ES-I3 (cell line): ENCODE results near the gene RPUSD3.

Experiments used
- H3K36me3 ChIP-seq: 2 replicates; pipeline ENCODE4 v1.6.1; 2013; ENCODE audit warnings: mild to moderate bottlenecking, low read length, control low read depth, moderate library complexity; ENCODE audit not compliant: insufficient read depth
- H3K4me1 ChIP-seq: 2 replicates; pipeline ENCODE4 v1.6.1; 2013; ENCODE audit warnings: mild to moderate bottlenecking, control low read depth, low read length; ENCODE audit not compliant: insufficient read depth
- H3K9ac ChIP-seq: 2 replicates; pipeline ENCODE4 v1.6.1; 2013; ENCODE audit warnings: low read depth, mild to moderate bottlenecking, low read length, moderate library complexity
- H3K9me3 ChIP-seq: 2 replicates; pipeline ENCODE4 v1.6.1; 2013; ENCODE audit warnings: mild to moderate bottlenecking, low read length, moderate library complexity; ENCODE audit not compliant: control insufficient read depth, insufficient read depth

The RPUSD3 gene

DNA sequence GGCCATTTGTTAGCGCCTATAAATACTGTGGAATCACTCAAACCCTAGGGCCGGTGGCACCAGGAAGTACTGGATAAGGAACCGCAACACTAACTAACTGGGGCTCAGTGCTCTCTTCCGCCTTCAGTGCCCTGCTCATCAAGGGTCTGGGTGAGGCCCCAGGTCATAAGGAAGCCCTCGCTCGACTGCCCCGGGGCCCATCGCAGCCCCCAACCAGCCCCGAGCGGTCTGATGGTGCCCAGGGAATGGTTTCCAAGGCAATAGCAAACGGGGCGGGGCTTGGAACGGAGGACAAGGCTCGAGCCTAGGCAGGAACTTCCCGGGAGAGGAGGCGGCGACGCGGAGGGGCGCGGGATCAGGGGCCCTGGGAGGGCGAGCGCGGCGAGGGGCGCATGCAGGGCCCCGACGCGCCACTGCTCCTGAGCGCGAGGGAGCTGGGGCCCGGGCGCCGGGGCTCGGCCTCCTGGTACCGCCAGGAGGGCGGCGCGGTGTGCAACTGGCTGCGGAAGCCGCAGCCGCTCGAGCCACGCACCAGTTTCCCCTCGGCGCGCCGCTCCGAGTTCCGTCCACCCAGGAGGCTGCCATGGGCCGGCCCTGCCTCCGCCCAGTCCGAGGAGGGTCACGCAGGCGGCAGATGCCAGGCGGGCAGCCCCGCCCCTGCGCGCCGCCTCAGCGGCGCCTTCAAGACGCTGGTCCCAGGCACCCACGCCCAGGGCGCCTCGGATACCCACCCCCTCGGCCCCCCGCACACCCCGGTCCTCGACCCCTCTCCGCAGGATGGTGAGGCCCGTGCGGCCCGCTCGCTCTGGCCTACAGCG is 34.0 kb downstream of the RPUSD3 start, which contains the start of gene TTLL3:
Gene TTLL3 (plus strand): TSS at position 648 of the 818 bp plus-strand sequence. CDS start 400 bp downstream, outside the sequence.
- Histone ChIP-seq H3K9me3 (no peaks in the 10 kb centered on the region), H3K36me3 (peaks cover 12% of the 10 kb centered on the region), H3K4me1 (peaks cover 6% of the 10 kb centered on the region; the same call in 1 of the 2 replicates), H3K9ac (peak within 1 kb of the TSS; percentile 60)

DNA sequence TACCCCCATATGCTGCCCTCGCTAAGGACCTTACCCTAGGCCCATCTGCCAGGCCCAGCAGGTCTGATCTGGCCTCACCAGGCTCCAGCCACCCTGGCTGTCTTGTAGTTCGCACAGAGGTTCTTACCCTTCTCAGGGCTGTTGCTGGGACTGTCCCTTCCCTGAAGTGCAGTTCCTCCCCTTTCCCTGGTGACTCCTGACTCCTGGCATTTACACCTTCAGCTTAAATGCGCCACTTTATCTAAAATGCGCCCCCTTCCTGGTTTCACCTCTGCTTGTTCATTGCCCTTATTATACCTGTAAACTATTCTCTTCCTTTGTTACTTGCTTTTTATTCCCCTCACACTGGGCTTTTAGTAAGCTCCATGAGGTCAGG is 34.6 kb downstream of the RPUSD3 start:
- no peaks in the 10 kb centered on the region for H3K9me3 ChIP-seq
- peaks cover 18% of the 10 kb centered on the region for H3K36me3 ChIP-seq
- peaks cover 6% of the 10 kb centered on the region; the same call in 1 of the 2 replicates for H3K4me1 ChIP-seq
- peak overlapping the region; percentile 60; the same call in 1 of the 2 replicates for H3K9ac ChIP-seq

DNA sequence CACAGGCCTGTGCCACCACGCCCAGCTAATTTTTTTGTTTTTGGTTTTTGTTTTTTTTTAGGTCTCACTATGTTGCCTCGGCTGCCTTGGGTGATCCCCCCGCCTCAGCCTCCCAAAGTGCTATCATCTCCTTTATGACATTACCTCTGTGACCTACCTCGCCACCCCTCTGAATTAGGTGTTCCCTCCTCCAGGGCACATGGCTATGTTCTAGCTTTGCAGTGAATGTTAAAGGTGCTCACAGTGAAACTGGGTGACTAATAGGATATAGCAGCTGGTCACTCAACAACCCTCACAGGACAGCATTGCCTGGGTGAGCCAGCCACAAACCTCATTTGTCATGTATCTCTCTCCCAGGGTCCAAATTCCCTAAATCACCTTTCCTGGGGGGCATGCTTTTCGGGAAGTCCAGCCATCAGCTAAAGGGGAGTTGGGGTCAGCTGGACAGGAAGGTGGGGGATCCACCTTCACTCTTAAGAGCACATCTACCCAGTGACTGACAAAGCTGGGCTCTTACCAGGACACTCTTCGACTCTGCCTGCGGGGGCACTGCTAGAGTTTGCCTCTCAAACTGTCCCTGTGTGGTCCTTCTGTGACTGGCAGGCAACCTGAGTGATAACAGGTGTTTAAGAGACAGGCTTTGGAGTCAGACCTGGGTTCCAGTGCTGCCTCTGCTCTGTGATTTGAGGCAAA is 35.3 kb downstream of the RPUSD3 start:
- peaks cover 20% of the 10 kb centered on the region for H3K36me3 ChIP-seq
- no peak overlapping the region for H3K9ac ChIP-seq

DNA sequence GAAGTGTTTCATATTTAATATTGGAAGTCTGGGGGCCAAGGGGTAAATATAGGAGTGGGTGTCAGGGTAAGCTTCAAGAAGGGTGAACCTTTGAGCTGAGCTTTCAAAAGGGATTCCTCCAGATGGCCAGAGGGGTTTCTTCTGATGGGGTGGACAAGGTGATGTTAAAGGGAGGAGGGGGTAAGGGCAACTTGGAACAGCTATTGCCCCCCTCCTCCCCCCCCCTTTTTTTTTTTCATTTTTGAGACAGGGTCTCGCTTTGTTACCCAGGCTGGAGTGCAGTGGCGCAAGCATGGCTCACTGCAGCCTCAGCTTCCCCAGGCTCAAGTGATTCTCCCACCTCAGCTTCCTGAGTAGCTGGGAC is 35.8 kb downstream of the RPUSD3 start:
- Histone ChIP-seq H3K9ac (no peak overlapping the region), H3K36me3 (peaks cover 24% of the 10 kb centered on the region), H3K9me3 (no peaks in the 10 kb centered on the region), H3K4me1 (peaks cover 6% of the 10 kb centered on the region; the same call in 1 of the 2 replicates)

More for the DNA sequence above, 35.3 kb downstream of the RPUSD3 start:
- no peaks in the 10 kb centered on the region for H3K9me3 ChIP-seq
- H3K4me1 ChIP-seq: peaks cover 6% of the 10 kb centered on the region; the same call in 1 of the 2 replicates

DNA sequence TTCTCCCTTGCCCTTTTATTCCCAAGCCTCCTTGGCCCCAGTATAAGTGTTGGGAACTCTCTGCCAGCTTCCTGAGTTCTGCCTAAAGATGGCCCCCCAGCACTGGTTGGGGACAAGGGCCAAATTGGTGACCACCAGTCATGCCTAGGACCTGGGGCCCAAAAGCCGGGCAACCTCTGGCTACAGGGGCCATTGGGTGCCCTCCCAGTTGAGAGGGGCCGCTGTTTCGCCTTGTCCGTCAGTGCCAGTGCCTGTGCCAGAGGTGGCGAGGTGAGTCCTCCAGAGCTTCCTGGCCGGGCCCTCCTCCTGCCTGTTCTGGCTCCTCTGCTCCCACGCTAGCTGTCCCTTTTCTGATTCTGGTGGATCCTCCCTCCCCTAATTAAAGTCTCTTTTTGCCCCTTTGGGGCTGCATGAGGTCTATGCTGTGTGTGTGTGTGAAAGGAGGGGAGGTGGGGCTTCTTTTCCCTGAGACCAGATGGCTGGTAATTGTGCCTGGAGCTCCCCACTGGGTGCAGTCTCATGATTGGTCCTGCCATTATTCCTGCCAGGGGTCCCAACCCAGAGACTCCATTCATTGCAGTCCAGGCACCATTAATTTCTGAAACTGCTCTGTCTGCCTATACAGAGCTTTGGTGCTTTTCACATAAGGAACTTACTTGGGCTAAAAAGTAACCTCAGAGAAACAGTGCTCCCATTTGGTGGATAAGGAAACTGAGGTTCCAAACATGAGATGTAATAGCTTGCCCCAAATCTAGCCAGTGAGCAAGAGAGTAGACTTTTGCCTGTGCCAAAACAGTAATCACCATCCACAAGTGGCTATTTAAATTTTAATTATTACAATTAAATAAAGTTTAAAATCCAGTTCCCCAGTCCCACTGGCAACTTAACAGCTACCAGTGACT is 36.9 kb downstream of the RPUSD3 start:
- Histone ChIP-seq H3K9me3 (no peaks in the 10 kb centered on the region), H3K9ac (no peak overlapping the region), H3K36me3 (peaks cover 24% of the 10 kb centered on the region), H3K4me1 (peaks cover 6% of the 10 kb centered on the region; the same call in 1 of the 2 replicates)

DNA sequence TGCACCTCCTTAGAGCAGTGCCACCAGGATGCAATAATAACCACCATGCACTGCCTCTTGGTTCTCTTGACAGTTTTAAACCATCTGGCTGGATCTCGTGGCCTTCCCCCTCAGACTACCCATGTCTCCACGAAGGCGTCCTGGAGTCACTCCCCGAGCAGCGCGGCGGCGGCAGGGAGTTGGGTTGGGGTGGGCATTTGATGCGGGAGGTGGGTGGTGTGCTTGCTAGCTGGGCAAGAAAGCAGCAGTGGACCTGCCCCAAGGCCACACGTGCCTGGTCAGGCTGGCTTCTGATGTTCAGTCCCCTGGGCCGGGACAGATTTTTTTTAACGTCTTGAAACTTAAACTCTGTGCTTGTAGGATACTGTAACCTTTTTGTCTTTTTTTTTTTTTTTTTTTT is 37.7 kb downstream of the RPUSD3 start:
- H3K9ac ChIP-seq: no peak overlapping the region
- peaks cover 30% of the 10 kb centered on the region for H3K36me3 ChIP-seq
- H3K4me1 ChIP-seq: peaks cover 6% of the 10 kb centered on the region; the same call in 1 of the 2 replicates

DNA sequence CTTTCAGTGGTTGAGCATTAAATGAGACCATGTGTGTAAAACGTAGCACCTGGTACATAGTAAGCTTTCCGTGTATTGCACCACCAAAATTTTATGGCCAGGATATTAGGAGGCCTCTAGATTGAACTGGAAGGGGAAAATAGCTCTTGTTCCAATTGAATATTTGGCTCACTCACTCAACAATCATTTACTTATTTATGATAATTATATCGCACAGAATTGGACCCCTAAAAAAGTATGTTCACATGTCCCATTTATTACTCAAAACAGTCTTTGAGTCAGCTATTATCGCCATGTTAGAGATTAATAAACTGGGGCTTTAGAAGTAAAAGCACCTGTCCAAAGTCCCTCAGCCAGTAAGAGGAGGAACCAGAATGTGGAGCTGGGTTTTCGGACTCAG is 38.8 kb downstream of the RPUSD3 start:
- peaks cover 6% of the 10 kb centered on the region; the same call in 1 of the 2 replicates for H3K4me1 ChIP-seq
- no peaks in the 10 kb centered on the region for H3K9me3 ChIP-seq
- H3K36me3 ChIP-seq: peaks cover 35% of the 10 kb centered on the region
- no peak overlapping the region for H3K9ac ChIP-seq

More for the DNA sequence above, 37.7 kb downstream of the RPUSD3 start:
- H3K9me3 ChIP-seq: no peaks in the 10 kb centered on the region

DNA sequence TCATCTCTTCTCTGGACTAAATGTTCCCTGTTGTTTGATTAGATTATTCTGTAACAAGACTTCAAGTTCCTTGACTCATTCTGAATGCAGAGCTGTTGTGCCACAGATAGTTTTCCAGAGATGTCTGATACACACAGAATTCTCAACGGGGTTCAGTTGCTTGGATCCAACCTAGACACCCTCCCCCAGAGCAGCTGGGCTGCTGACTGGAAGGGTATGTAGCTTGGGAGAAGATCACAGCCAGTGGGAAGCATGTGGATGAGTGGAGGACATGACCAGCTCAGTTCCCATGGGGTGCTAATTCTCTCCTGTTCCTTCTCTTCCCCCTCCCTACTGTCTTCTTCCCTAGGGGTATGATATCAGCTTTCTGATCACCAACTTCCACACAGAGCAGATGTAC is 40.3 kb downstream of the RPUSD3 start:
- Histone ChIP-seq H3K9me3 (no peaks in the 10 kb centered on the region), H3K4me1 (no peaks in the 10 kb centered on the region), H3K9ac (no peak overlapping the region), H3K36me3 (peaks cover 46% of the 10 kb centered on the region)

DNA sequence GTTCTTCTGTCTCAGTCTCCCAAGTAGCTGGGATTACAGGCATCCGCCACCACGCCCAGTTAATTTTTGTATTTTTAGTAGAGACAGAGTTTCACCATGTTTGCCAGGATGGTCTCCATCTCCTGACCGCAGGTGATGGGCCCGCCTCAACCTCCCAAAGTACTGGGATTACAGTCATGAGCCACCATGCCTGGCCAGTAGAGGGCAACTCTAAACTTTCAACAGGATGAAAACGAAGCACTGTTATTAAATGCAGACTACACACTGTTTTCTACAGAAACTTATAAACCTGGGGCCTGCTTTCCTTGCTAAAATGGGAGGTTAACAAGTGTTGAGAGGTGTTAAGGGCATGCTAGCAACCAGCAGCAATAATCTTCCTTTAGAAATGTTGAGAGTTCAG is 43.3 kb downstream of the RPUSD3 start:
- H3K9me3 ChIP-seq: no peaks in the 10 kb centered on the region
- H3K36me3 ChIP-seq: peaks cover 44% of the 10 kb centered on the region
- no peaks in the 10 kb centered on the region for H3K4me1 ChIP-seq
- H3K9ac ChIP-seq: no peak overlapping the region

DNA sequence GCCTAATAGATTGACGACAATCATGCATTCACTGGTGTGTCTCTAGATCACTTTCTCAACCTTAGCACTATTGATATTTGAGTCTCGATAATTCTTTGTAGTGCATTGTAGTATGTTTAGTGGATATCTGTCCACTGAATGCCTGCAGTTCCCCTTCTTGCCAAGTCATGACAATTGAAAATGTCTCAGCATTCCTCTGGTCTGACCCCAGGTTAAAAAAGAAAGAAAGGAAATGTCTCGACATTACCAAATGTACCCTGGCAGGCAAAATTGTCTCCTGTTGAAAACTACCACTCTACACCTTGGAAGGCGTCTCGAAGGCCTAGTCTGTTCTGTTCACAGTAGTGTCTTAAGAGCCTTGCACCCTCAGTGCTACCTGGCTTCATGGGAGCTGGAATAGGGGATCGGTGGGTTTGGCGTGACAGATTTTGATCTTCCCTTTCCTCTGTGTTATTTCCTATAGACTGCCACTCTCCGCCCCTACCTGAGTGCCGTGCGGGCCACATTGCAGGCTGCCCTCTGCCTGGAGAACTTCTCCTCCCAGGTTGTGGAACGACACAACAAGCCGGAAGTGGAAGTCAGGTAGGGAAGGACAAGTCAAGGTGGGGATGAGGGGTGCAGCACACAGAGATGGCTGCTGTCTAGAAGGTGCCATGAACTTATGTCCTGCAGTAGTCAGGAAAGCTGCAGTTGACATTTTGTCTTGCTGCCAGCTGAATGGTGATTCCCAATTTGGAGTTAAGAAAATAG is 46.4 kb downstream of the RPUSD3 start:
- H3K36me3 ChIP-seq: peaks cover 25% of the 10 kb centered on the region
- no peaks in the 10 kb centered on the region; the same call in 1 of the 2 replicates for H3K4me1 ChIP-seq
- no peak overlapping the region for H3K9ac ChIP-seq
- H3K9me3 ChIP-seq: no peaks in the 10 kb centered on the region

DNA sequence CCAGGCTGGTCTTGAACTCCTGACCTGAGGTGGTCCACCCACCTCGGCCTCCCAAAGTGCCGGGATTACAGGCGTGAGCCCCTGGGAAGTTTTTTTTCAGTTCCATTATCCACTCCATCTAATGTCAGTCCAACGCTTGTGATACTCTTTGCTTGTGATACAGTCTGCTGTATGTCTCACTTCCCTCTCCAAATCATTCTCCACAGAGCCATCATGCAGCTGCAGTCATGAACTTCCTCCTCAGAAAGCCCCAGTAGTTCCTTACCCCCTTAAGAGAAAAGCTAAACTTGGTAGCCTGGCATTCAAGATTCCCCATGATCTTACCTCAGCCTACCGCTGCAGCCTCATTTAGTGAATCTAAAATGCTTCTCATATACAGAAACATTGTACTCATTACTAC is 48.6 kb downstream of the RPUSD3 start:
- H3K9ac ChIP-seq: no peak overlapping the region
- peaks cover 21% of the 10 kb centered on the region for H3K36me3 ChIP-seq
- H3K4me1 ChIP-seq: no peaks in the 10 kb centered on the region; the same call in 1 of the 2 replicates
- H3K9me3 ChIP-seq: no peaks in the 10 kb centered on the region

DNA sequence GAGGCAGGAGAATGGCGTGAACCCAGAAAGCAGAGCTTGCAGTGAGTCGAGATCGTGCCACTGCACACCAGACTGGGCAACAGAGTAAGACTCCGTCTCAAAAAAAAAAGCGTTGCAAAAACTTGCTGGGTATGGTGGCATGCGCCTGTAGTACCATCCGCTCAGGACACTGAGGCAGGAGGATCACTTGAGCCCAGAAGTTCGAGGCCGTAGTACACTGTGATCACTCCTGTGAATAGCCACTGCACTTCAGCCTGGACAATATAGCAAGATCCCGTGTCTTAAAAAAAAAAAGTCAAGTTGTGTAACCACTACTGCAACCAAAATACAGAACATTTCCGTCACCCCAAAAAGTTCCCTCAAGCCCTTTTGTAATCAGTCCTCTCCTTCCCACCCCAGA is 49.4 kb downstream of the RPUSD3 start:
- no peaks in the 10 kb centered on the region; the same call in 1 of the 2 replicates for H3K4me1 ChIP-seq
- no peak overlapping the region for H3K9ac ChIP-seq
- peaks cover 13% of the 10 kb centered on the region for H3K36me3 ChIP-seq
- no peaks in the 10 kb centered on the region for H3K9me3 ChIP-seq

DNA sequence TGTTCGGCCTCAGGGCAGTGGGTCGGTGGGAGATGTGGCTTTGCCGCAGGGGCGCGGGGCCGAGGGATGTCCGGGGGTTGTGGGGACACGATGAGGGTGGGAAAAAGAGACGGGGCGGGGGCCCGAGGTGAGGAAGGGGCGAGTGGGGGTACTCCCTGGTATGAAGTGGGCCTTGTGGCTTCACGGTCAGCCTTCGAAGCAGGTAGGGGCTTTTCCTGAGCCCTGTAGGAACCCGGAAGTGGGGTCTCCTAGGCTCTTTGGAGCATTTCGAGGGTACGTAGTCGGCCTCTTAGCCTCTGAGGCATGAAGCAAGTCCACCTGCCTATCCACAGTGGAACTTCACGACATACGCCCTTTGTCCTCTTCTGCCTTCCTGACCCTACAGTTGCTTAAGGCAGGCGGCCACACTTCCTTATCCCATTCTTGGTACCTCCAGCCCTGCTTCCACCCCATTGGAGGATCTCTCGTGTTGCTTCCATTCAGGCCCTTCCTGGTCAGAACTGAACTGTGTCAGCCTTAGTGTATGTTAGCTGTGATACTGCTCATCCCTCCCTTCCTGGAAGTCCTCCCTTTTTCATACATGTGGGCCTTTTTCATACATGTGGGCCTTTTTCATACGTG is 50.5 kb downstream of the RPUSD3 start:
- Histone ChIP-seq H3K9ac (peak overlapping the region; percentile 81), H3K36me3 (peaks cover 6% of the 10 kb centered on the region), H3K9me3 (no peaks in the 10 kb centered on the region), H3K4me1 (no peaks in the 10 kb centered on the region; the same call in 1 of the 2 replicates)
